ENCODE results near the gene CDC37L1. TPM values are rescaled to one million over a fixed set of nuclear protein-coding genes. Genes with fewer than 3 reads are reported as not detected.

The CDC37L1 gene
- total RNA-seq, 2 donors from 2014 or later, result 7.9 to 9.9 TPM

DNA sequence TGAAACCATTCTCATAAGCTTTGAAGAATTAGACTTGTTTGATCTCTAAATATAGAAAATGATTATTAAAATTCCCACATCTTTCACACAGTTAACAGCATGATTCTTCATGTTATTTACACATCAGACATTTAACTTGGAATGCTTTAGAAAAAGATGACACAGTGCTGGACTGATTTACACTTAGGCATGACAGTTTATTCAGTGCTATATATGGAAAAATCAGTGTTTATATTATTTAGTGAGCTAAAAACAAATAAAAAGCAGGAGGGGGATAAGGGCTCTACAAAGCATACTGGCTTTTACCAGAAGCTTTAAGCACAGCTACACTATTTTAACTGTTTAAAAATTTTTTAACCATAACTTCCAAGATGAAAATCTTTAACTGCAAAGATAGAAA is 30.0 kb downstream of the CDC37L1 start:
- TF ChIP-seq, protein P1, sequence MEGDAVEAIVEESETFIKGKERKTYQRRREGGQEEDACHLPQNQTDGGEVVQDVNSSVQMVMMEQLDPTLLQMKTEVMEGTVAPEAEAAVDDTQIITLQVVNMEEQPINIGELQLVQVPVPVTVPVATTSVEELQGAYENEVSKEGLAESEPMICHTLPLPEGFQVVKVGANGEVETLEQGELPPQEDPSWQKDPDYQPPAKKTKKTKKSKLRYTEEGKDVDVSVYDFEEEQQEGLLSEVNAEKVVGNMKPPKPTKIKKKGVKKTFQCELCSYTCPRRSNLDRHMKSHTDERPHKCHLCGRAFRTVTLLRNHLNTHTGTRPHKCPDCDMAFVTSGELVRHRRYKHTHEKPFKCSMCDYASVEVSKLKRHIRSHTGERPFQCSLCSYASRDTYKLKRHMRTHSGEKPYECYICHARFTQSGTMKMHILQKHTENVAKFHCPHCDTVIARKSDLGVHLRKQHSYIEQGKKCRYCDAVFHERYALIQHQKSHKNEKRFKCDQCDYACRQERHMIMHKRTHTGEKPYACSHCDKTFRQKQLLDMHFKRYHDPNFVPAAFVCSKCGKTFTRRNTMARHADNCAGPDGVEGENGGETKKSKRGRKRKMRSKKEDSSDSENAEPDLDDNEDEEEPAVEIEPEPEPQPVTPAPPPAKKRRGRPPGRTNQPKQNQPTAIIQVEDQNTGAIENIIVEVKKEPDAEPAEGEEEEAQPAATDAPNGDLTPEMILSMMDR (IDR thresholded peaks at IDR 0.05), result no peak
- TF ChIP-seq POLR2A (IDR thresholded peaks at IDR 0.05), result no peak
- H3K36me3 ChIP-seq (replicated peaks in 1 of 2; ENCODE audit: insufficient read depth in 1 of 2, low read depth in 2 of 2), result peaks cover 0 to 9% of the 10 kb centered on the region in 2 donors
- intact Hi-C loops (cut with DNase I), result no loop called here

DNA sequence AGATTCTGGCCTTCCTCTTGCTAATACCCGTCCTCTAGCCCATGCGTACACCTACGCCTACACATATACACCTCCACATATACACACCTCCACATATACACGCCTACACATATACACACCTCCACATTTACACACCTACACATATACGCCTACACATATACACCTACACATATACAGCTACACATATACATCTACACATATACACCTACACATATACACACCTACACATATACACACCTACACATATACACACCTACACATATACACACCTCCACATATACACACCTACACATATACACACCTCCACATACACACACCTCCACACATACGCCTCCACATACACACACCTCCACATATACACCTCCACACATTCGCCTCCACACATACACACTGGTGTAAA is 34.5 kb downstream of the CDC37L1 start:
- no peak for ATAC-seq
- no peak for DNase-seq

More for the DNA sequence above, 30.0 kb downstream of the CDC37L1 start:
- ATAC-seq (no peak), DNase-seq (no peak)
- Histone ChIP-seq H3K4me1 (no peaks in the 10 kb centered on the region), H3K27me3 (no peaks in the 10 kb centered on the region), H3K27ac (no peak overlapping the region), H3K4me3 (no peak overlapping the region), H3K9me3 (no peaks in the 10 kb centered on the region)

DNA sequence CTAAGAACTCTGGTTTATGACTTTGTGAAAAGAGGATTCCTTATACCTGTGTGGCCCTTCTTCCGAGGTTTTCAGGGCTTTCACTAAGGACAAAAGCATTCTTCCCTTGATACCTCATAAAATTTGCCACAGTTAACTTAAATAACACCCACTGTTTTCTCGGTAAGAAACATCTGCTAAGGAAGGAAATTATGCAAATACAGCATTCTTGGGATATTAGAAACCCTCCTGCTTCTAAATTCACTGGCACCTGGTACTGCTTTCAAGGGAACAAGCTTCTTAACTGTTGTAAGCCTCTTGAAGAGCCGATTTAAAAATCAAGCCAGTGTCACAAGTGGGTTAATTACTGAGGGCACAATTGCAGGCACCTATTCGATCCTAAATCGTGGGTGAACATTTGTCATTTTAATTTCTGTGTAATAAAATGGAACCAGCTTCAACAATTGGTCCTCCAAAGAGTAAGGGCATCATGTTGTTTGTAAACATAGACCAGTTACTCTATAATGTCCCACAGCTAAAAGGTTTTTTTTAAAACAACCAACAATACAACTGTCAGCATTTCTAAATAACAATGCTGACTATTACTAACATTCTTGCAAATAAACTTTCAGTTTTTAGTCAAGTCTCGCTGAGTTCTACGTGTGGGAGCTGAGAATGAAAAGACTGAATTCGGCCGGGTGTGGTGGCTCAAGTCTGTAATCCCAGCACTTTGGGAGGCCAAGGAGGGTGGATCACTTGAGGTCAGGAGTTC is 35.1 kb downstream of the CDC37L1 start:
- ATAC-seq (no peak), DNase-seq (no peak)
- intact Hi-C loops (cut with DNase I), result no loop called here
- Histone ChIP-seq H3K36me3 (replicated peaks in 1 of 2; ENCODE audit: insufficient read depth in 1 of 2, low read depth in 2 of 2) (peaks cover 0 to 35% of the 10 kb centered on the region in 2 donors), H3K4me1 (no peaks in the 10 kb centered on the region), H3K4me3 (no peak overlapping the region), H3K27ac (no peak overlapping the region), H3K9me3 (no peaks in the 10 kb centered on the region), H3K27me3 (no peaks in the 10 kb centered on the region)
- WGBS, 2 donors, result 90 to 95% methylated on average over 9 of the region's 9 CpGs
- no peak for TF ChIP-seq POLR2A (IDR thresholded peaks at IDR 0.05)
- TF ChIP-seq, protein P1 (IDR thresholded peaks at IDR 0.05), result no peak

More for the DNA sequence above, 34.5 kb downstream of the CDC37L1 start:
- intact Hi-C loops (cut with DNase I), result no loop called here
- H3K27me3 ChIP-seq, result no peaks in the 10 kb centered on the region
- 59 to 61% methylated on average over 7 of the region's 7 CpGs for WGBS, 2 donors
- H3K4me3 ChIP-seq, result no peak overlapping the region
- no peak overlapping the region for H3K27ac ChIP-seq
- no peaks in the 10 kb centered on the region for H3K9me3 ChIP-seq
- no peak for TF ChIP-seq POLR2A (IDR thresholded peaks at IDR 0.05)
- H3K36me3 ChIP-seq (replicated peaks in 1 of 2; ENCODE audit: insufficient read depth in 1 of 2, low read depth in 2 of 2), result peaks cover 0 to 33% of the 10 kb centered on the region in 2 donors
- H3K4me1 ChIP-seq, result no peaks in the 10 kb centered on the region

DNA sequence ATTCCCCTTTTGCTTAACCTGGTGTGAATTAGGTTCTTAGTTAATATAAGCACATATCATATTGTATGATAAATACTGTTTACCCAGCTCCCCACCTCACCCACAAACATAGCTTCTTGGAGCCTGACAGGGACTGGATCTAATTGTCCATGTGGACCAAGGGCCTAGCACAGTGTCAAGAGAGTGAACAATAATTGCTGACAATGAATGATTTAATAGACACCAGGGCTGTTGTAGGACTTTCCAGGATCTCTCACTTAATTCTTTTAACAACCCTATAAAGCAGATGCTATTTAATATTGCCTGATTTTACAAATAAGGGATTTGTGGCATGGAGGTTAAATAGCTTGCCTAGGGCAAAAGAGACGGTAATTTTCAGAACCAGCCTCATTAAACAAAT is 36.8 kb downstream of the CDC37L1 start:
- H3K27me3 ChIP-seq, result no peaks in the 10 kb centered on the region
- H3K4me1 ChIP-seq, result no peaks in the 10 kb centered on the region
- H3K4me3 ChIP-seq, result no peak overlapping the region
- ATAC-seq (no peak), DNase-seq (no peak)
- TF ChIP-seq POLR2A (IDR thresholded peaks at IDR 0.05), result no peak
- TF ChIP-seq, protein P1 (IDR thresholded peaks at IDR 0.05), result no peak
- WGBS, 2 donors, result 92 to 93% methylated on average over 1 of the region's 1 CpG
- H3K36me3 ChIP-seq (replicated peaks in 1 of 2; ENCODE audit: insufficient read depth in 1 of 2, low read depth in 2 of 2), result peaks cover 0 to 35% of the 10 kb centered on the region in 2 donors
- H3K9me3 ChIP-seq, result no peaks in the 10 kb centered on the region
- H3K27ac ChIP-seq, result no peak overlapping the region
- intact Hi-C loops (cut with DNase I), result no loop called here

DNA sequence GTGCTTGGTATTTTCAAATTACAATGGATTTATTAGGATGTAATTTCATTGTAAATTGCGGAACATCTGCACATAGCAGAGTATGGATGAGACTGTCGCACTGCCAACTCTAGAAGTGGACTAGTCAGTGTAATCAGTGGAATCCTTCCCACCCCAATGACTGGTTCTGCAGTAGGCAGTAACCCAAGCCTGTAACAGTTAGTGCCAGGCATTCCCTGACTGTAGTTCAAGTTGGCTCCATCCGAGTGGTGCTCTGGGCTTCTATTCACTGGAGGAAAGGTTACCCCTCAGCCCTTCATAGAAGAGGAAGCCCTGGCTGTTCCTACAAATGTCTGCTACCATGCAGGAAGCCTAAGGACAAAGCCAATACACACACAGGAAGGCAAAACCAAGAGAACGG is 38.4 kb downstream of the CDC37L1 start:
- no peak for TF ChIP-seq POLR2A (IDR thresholded peaks at IDR 0.05)
- TF ChIP-seq, protein P1 (IDR thresholded peaks at IDR 0.05), result no peak
- H3K36me3 ChIP-seq (replicated peaks in 1 of 2; ENCODE audit: insufficient read depth in 1 of 2, low read depth in 2 of 2), result peaks cover 0 to 38% of the 10 kb centered on the region in 2 donors

More for the DNA sequence above, 38.4 kb downstream of the CDC37L1 start:
- Histone ChIP-seq H3K4me3 (no peak overlapping the region), H3K9me3 (no peaks in the 10 kb centered on the region), H3K4me1 (no peaks in the 10 kb centered on the region), H3K27me3 (no peaks in the 10 kb centered on the region), H3K27ac (no peak overlapping the region)
- 93% methylated on average over 4 of the region's 4 CpGs for WGBS, 2 donors
- DNase-seq (no peak), ATAC-seq (no peak)
- intact Hi-C loops (cut with DNase I), result no loop called here
